Measurements from ENCODE around the gene ERN2. TPM values are rescaled to one million over a fixed set of nuclear protein-coding genes. Genes with fewer than 3 reads are reported as not detected.
A peak's percentile ranks its signal among the peaks of the same experiment; 100 is the strongest.

ERN2 gene
- total RNA-seq, 1 experiment from 2014 or later = 0.47 TPM

GRCh38 chr16:23745263-23745662 lies 32.2 kb upstream of the ERN2 start:
- CTCF ChIA-PET = no interaction called here
- Histone ChIP-seq H3K4me3 (replicated peaks in 1 of 2; ENCODE audit: low read depth in 1 of 2, low read length in 2 of 2) (no peak overlapping the region), H3K4me1 (ENCODE audit: control insufficient read depth in 1 of 2, insufficient read depth in 2 of 2, low read length in 2 of 2) (no peaks in the 10 kb centered on the region), H4K20me1 (ENCODE audit: insufficient read depth) (no peaks in the 10 kb centered on the region), H3K27me3 (ENCODE audit: insufficient read depth, low read length) (peaks cover 12% of the 10 kb centered on the region; the same call in 1 of the 2 replicates), H3K4me2 (ENCODE audit: low read length) (no peak overlapping the region), H3K79me2 (ENCODE audit: insufficient read depth, low read length) (no peaks in the 10 kb centered on the region), H3K9me2 (ENCODE audit: insufficient read depth) (no peaks in the 10 kb centered on the region), H3K36me3 (ENCODE audit: control insufficient read depth in 1 of 2, insufficient read depth in 2 of 2, low read length in 2 of 2) (no peaks in the 10 kb centered on the region), H2AFZ (ENCODE audit: low read depth, low read length, poor library complexity, severe bottlenecking) (no peak overlapping the region), H3K9me3 (ENCODE audit: control insufficient read depth in 1 of 2, insufficient read depth in 1 of 2, low read depth in 1 of 2, low read length in 2 of 2) (no peaks in the 10 kb centered on the region), H3K9ac (ENCODE audit: low read length) (no peak overlapping the region), H3K27ac (ENCODE audit: low read depth, low read length) (no peak overlapping the region)
- DNase-seq (ENCODE audit: low read depth, low spot score) (no peak), ATAC-seq (no peak)
- POLR2A ChIA-PET = no interaction called here
- BruUV-seq (replicated peaks) = no TSS peak
- intact Hi-C loops (cut with micrococcal nuclease) = no loop called here
- TF ChIP-seq SP1 (IDR thresholded peaks at IDR 0.05; ENCODE audit: low read depth) = no peak
- no peak for TF ChIP-seq ELF1 (IDR thresholded peaks at IDR 0.05; ENCODE audit: borderline replicate concordance, low read depth)
- RAD21 ChIA-PET (ENCODE audit: low non-redundant PET in 1 of 2, low total read pairs in 2 of 2, uncharacterized antibody in 2 of 2, unreplicated experiment in 2 of 2) = no interaction called here

- RAD21 ChIA-PET (ENCODE audit: low non-redundant PET in 1 of 2, low total read pairs in 2 of 2, uncharacterized antibody in 2 of 2, unreplicated experiment in 2 of 2) = no interaction called here
- H3K4me1 ChIP-seq (ENCODE audit: control insufficient read depth in 1 of 2, insufficient read depth in 2 of 2, low read length in 2 of 2) = no peaks in the 10 kb centered on the region
- TF ChIP-seq TCF7L2 (IDR thresholded peaks at IDR 0.05; ENCODE audit: borderline replicate concordance, extremely low read depth, insufficient read depth, insufficient read length) (no peak), CTCF (IDR thresholded peaks at IDR 0.05 in 2 of 3, conservative IDR thresholded peaks at IDR 0.05 in 1 of 3; ENCODE audit: borderline replicate concordance in 1 of 3, insufficient read depth in 1 of 3, low read depth in 2 of 3, low read length in 2 of 3) (peak in 1 of 3 experiments; percentile 16; a peak in 1 of 6 replicates), RAD21 (IDR thresholded peaks at IDR 0.05; ENCODE audit: low read depth) (0 out of 2 replicates have a peak, but pooled peaks have one; percentile 2), POLR2AphosphoS5 (IDR thresholded peaks at IDR 0.05; ENCODE audit: low read depth, low read length) (no peak), EGR1 (IDR thresholded peaks at IDR 0.05; ENCODE audit: low read depth) (no peak), ZFX (IDR thresholded peaks at IDR 0.05) (no peak), ELF1 (IDR thresholded peaks at IDR 0.05; ENCODE audit: borderline replicate concordance, low read depth) (no peak)
- TF ChIP-seq, protein P1, sequence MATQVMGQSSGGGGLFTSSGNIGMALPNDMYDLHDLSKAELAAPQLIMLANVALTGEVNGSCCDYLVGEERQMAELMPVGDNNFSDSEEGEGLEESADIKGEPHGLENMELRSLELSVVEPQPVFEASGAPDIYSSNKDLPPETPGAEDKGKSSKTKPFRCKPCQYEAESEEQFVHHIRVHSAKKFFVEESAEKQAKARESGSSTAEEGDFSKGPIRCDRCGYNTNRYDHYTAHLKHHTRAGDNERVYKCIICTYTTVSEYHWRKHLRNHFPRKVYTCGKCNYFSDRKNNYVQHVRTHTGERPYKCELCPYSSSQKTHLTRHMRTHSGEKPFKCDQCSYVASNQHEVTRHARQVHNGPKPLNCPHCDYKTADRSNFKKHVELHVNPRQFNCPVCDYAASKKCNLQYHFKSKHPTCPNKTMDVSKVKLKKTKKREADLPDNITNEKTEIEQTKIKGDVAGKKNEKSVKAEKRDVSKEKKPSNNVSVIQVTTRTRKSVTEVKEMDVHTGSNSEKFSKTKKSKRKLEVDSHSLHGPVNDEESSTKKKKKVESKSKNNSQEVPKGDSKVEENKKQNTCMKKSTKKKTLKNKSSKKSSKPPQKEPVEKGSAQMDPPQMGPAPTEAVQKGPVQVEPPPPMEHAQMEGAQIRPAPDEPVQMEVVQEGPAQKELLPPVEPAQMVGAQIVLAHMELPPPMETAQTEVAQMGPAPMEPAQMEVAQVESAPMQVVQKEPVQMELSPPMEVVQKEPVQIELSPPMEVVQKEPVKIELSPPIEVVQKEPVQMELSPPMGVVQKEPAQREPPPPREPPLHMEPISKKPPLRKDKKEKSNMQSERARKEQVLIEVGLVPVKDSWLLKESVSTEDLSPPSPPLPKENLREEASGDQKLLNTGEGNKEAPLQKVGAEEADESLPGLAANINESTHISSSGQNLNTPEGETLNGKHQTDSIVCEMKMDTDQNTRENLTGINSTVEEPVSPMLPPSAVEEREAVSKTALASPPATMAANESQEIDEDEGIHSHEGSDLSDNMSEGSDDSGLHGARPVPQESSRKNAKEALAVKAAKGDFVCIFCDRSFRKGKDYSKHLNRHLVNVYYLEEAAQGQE (IDR thresholded peaks at IDR 0.05; ENCODE audit: low read depth) = no peak
- DNase-seq (ENCODE audit: low read depth, low spot score) = no peak
- H3K9me2 ChIP-seq (ENCODE audit: insufficient read depth) = no peaks in the 10 kb centered on the region
- no peak overlapping the region for H2AFZ ChIP-seq (ENCODE audit: low read depth, low read length, poor library complexity, severe bottlenecking)
- intact Hi-C loops (cut with micrococcal nuclease) = no loop called here
- H3K9me3 ChIP-seq (ENCODE audit: control insufficient read depth in 1 of 2, insufficient read depth in 1 of 2, low read depth in 1 of 2, low read length in 2 of 2) = no peaks in the 10 kb centered on the region
- no peak overlapping the region for H3K4me3 ChIP-seq (replicated peaks in 1 of 2; ENCODE audit: low read depth in 1 of 2, low read length in 2 of 2)
- H3K4me2 ChIP-seq (ENCODE audit: low read length) = no peak overlapping the region
- peaks cover 12% of the 10 kb centered on the region; the same call in 1 of the 2 replicates for H3K27me3 ChIP-seq (ENCODE audit: insufficient read depth, low read length)
- no TSS peak for BruUV-seq (replicated peaks)
- H4K20me1 ChIP-seq (ENCODE audit: insufficient read depth) = no peaks in the 10 kb centered on the region
- H3K36me3 ChIP-seq (ENCODE audit: control insufficient read depth in 1 of 2, insufficient read depth in 2 of 2, low read length in 2 of 2) = no peaks in the 10 kb centered on the region
- no peak overlapping the region for H3K9ac ChIP-seq (ENCODE audit: low read length)
- no peaks in the 10 kb centered on the region for H3K79me2 ChIP-seq (ENCODE audit: insufficient read depth, low read length)
- no peak; the same call in 1 of the 2 replicates for ATAC-seq
- CTCF ChIA-PET = no interaction called here
- no peak overlapping the region for H3K27ac ChIP-seq (ENCODE audit: low read depth, low read length)
- POLR2A ChIA-PET = no interaction called here
Observed at GRCh38 chr16:23742766-23743165, 29.7 kb upstream of the ERN2 start.
